Fibroblast of lung (primary cell): ENCODE measurements around the gene SPON1. TPM values are rescaled to one million over a fixed set of nuclear protein-coding genes. Genes with fewer than 3 reads are reported as not detected.

Experiments
- DNase-seq, 2 donors: peaks; one replicate each; pipeline versions ENCODE4 v3.0.0 to v3.0.0-alpha.2; 2010; ENCODE audit warnings: low read depth in 2 of 2
- H2AFZ ChIP-seq: 2 replicates; pipeline ENCODE4 v1.5.1; 2012; ENCODE audit warnings: low read length, control low read depth, inconsistent platforms
- H3K27ac ChIP-seq: 2 replicates; pipeline ENCODE4 v1.5.1; 2011; ENCODE audit warnings: low read length, control low read depth; ENCODE audit not compliant: insufficient read depth
- H3K27me3 ChIP-seq: 2 replicates; pipeline ENCODE4 v1.5.1; 2011; ENCODE audit warnings: mild to moderate bottlenecking, low read length; ENCODE audit not compliant: control insufficient read depth, insufficient read depth
- H3K36me3 ChIP-seq: 2 replicates; pipeline ENCODE4 v1.5.1; 2011; ENCODE audit warnings: low read length; ENCODE audit not compliant: control insufficient read depth, insufficient read depth
- H3K4me1 ChIP-seq: 2 replicates; pipeline ENCODE4 v1.5.1; 2011; ENCODE audit warnings: low read length; ENCODE audit not compliant: control insufficient read depth, insufficient read depth; ENCODE audit errors: extremely low read depth
- H3K4me2 ChIP-seq: 2 replicates; pipeline ENCODE4 v1.5.1; 2011; ENCODE audit warnings: low read length, control low read depth; ENCODE audit not compliant: insufficient read depth; ENCODE audit errors: extremely low read depth
- H3K4me3 ChIP-seq, 4 experiments: fragments of 200-600 bp in 1 of 4; sonication (generic) in 1 of 4; replicated peaks in 1 of 4; 2 replicates each; pipeline ENCODE4 v1.5.1; 2011 to 2016; ENCODE audit warnings: low read length in 4 of 4, low read depth in 3 of 4, mild to moderate bottlenecking in 3 of 4, control low read depth in 2 of 4, inconsistent platforms in 1 of 4, mixed read lengths in 1 of 4; ENCODE audit not compliant: insufficient read depth in 1 of 4; ENCODE audit errors: control extremely low read depth in 1 of 4
- H3K79me2 ChIP-seq: 2 replicates; pipeline ENCODE4 v1.5.1; 2012; ENCODE audit warnings: mild to moderate bottlenecking, low read length, inconsistent platforms; ENCODE audit not compliant: control insufficient read depth, insufficient read depth
- H3K9ac ChIP-seq: 2 replicates; pipeline ENCODE4 v1.5.1; 2011; ENCODE audit warnings: mild to moderate bottlenecking, low read length, control low read depth; ENCODE audit not compliant: insufficient read depth
- H3K9me3 ChIP-seq: 2 replicates; pipeline ENCODE4 v1.5.1; 2012; ENCODE audit warnings: low read depth, low read length; ENCODE audit not compliant: control insufficient read depth, insufficient read depth
- H4K20me1 ChIP-seq: 2 replicates; pipeline ENCODE4 v1.5.1; 2011; ENCODE audit warnings: low read length; ENCODE audit not compliant: control insufficient read depth, insufficient read depth; ENCODE audit errors: extremely low read depth
- EZH2 ChIP-seq: IDR thresholded peaks from 2 replicates; pipeline ENCODE4 v1.5.1; 2012; ENCODE audit warnings: low read length, control low read depth, mild to moderate bottlenecking; ENCODE audit errors: missing control alignments
- polyA plus RNA-seq, 2 donors: library from polyadenylated mRNA; depleted of rRNA in 1 of 2; stranded (reverse) in 1 of 2; unstranded in 1 of 2; fragments of >200 nt; gene quantifications; 2 replicates each; pipeline ENCODE4 v1.2.1, GENCODE V29; 2011 to 2012; ENCODE audit warnings: missing spikeins in 1 of 2
- total RNA-seq: library from RNA; depleted of rRNA; stranded (reverse); fragments of >200 nt; gene quantifications from 2 replicates; pipeline ENCODE4 v1.2.1, GENCODE V29; 2014
- TF ChIP-seq, protein P1 (sequence below), 2 donors: IDR thresholded peaks in 1 of 2; conservative IDR thresholded peaks in 1 of 2; 1 replicate in 1 of 2; 2 replicates in 1 of 2; pipeline ENCODE4 v1.5.1; 2011 to 2012; ENCODE audit warnings: low read length in 2 of 2, control low read depth in 1 of 2, inconsistent platforms in 1 of 2, low read depth in 1 of 2, mild to moderate bottlenecking in 1 of 2

SPON1 gene
- total and polyA plus RNA-seq, 2 donors (not counting 1 experiment from before 2014, with no cell fraction given): 0.45 to 3.5 TPM

DNA sequence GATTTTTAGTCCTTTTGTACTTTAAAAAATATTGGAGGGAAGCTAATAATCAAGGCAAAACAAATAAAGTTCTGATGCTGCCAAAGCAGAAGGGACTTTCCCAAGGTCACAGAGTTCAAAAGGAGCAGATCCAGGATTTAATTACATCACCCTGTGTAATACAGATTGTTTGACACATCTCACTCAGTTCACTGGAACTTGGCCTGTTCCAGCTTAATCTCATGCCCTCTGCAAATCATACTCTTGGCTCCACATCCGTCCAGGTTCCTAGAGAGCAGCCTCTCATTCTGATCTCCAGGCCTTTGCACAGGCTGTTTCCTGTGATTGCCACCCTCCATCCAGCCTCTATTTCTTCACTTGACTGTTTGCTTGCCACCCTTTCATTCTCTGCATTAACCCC is 151.7 kb downstream of the SPON1 start:
- H3K79me2 ChIP-seq: no peaks in the 10 kb centered on the region
- no peak overlapping the region for H3K4me2 ChIP-seq
- no peaks in the 10 kb centered on the region for H3K9me3 ChIP-seq
- no peaks in the 10 kb centered on the region for H4K20me1 ChIP-seq
- H3K4me1 ChIP-seq: no peaks in the 10 kb centered on the region
- no peak overlapping the region for H3K9ac ChIP-seq
- H2AFZ ChIP-seq: no peak overlapping the region
- H3K36me3 ChIP-seq: no peaks in the 10 kb centered on the region
- H3K27me3 ChIP-seq: no peaks in the 10 kb centered on the region
- DNase-seq: no peak
- no peak overlapping the region for H3K4me3 ChIP-seq
- no peak overlapping the region for H3K27ac ChIP-seq
- TF ChIP-seq, protein P1, sequence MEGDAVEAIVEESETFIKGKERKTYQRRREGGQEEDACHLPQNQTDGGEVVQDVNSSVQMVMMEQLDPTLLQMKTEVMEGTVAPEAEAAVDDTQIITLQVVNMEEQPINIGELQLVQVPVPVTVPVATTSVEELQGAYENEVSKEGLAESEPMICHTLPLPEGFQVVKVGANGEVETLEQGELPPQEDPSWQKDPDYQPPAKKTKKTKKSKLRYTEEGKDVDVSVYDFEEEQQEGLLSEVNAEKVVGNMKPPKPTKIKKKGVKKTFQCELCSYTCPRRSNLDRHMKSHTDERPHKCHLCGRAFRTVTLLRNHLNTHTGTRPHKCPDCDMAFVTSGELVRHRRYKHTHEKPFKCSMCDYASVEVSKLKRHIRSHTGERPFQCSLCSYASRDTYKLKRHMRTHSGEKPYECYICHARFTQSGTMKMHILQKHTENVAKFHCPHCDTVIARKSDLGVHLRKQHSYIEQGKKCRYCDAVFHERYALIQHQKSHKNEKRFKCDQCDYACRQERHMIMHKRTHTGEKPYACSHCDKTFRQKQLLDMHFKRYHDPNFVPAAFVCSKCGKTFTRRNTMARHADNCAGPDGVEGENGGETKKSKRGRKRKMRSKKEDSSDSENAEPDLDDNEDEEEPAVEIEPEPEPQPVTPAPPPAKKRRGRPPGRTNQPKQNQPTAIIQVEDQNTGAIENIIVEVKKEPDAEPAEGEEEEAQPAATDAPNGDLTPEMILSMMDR (conservative IDR thresholded peaks at IDR 0.05 in 1 of 2, IDR thresholded peaks at IDR 0.05 in 1 of 2; ENCODE audit: low read depth in 1 of 2, low read length in 2 of 2): no peak
- TF ChIP-seq EZH2: no peak

DNA sequence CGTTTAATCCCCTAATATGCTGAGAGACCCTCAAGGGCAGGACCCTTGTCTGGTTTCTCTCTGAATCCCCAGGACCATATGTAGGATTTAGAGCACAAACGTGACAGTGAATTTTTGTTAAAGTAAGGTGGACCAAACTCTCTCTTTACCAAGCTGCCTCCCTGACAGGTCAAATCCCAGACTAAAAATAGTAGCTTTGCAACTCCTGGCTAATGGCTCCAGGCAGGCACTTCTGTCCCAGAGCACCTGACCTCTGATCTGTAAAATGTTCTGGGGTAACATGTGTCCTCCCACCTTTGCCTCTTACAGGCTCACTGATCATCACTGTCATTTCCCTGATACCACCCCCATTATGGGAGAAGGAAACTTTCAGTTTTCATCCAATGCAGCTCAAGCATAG is 152.3 kb downstream of the SPON1 start:
- Histone ChIP-seq H3K36me3 (no peaks in the 10 kb centered on the region), H3K79me2 (no peaks in the 10 kb centered on the region), H3K27ac (no peak overlapping the region), H3K4me1 (no peaks in the 10 kb centered on the region), H3K27me3 (no peaks in the 10 kb centered on the region), H2AFZ (no peak overlapping the region), H3K4me3 (no peak overlapping the region), H3K4me2 (no peak overlapping the region), H3K9ac (no peak overlapping the region), H4K20me1 (no peaks in the 10 kb centered on the region), H3K9me3 (no peaks in the 10 kb centered on the region)
- TF ChIP-seq, protein P1 (conservative IDR thresholded peaks at IDR 0.05 in 1 of 2, IDR thresholded peaks at IDR 0.05 in 1 of 2; ENCODE audit: low read depth in 1 of 2, low read length in 2 of 2): no peak
- no peak for TF ChIP-seq EZH2
- no peak for DNase-seq

DNA sequence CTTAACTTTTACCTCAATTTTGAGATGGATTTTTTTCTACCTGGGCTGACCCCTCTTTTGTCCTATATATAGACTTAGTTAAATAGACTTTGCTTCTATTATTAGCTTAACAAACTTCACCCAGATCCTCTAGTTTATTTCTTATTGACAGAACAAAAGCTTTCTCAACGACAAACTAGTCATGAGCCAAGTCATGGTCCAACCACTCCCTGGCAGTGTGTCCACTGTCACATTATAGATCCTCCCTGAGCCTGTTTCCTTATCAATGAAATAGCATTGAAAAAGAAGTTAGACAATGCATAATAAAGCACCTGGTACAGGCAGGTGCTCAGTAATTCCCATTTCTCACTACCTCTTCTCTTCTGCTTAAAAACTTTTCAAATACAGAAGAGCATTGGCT is 155.1 kb downstream of the SPON1 start:
- Histone ChIP-seq H3K4me1 (no peaks in the 10 kb centered on the region), H3K79me2 (no peaks in the 10 kb centered on the region), H3K9ac (no peak overlapping the region), H3K27ac (no peak overlapping the region), H3K9me3 (no peaks in the 10 kb centered on the region), H4K20me1 (no peaks in the 10 kb centered on the region), H2AFZ (no peak overlapping the region), H3K36me3 (no peaks in the 10 kb centered on the region), H3K27me3 (no peaks in the 10 kb centered on the region), H3K4me3 (no peak overlapping the region), H3K4me2 (no peak overlapping the region)
- TF ChIP-seq, protein P1 (conservative IDR thresholded peaks at IDR 0.05 in 1 of 2, IDR thresholded peaks at IDR 0.05 in 1 of 2; ENCODE audit: low read depth in 1 of 2, low read length in 2 of 2): no peak
- TF ChIP-seq EZH2: no peak
- no peak for DNase-seq
